HG03064 (cell line): ENCODE measurements around the gene CNTNAP2.

ENCODE experiments used
- ATAC-seq: cut with Tn5 transposase; IDR thresholded peaks from one replicate; pipeline ENCODE4 v1.9.1; 2021; ENCODE audit warnings: low read depth; ENCODE audit not compliant: unreplicated experiment

CNTNAP2 gene

DNA sequence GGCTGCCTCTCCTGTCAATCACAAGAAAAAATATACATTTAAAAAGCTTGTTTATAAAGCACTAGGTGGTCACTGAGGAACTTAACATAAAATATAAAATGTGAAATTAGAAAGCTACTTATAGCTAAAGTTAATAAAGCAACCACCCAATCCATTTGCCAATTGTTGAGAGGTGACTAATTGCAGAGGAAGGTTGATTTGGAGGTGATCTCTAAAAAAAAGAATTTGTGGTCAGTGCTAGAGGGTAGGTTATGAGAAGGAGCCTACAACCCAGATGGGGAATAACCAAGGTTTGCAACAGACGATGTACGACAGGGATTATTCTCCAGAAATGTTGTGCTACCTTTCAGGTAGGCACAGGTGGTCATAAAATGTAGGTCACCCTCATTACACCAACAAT, 2029.7 kb downstream of the CNTNAP2 start:
- ATAC-seq = no peak

DNA sequence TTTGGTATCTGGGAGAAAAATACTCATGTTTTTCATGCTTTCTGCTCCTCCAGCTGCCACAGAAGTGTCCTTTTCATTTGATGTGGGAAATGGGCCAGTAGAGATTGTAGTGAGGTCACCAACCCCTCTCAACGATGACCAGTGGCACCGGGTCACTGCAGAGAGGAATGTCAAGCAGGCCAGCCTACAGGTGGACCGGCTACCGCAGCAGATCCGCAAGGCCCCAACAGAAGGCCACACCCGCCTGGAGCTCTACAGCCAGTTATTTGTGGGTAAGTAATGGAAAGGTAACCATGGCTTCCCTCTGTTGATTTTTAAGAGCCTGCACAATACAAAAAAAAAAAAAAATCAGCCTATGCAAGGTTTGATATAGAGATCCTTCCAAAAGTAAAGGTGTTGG, 2030.8 kb downstream of the CNTNAP2 start:
- no peak for ATAC-seq

DNA sequence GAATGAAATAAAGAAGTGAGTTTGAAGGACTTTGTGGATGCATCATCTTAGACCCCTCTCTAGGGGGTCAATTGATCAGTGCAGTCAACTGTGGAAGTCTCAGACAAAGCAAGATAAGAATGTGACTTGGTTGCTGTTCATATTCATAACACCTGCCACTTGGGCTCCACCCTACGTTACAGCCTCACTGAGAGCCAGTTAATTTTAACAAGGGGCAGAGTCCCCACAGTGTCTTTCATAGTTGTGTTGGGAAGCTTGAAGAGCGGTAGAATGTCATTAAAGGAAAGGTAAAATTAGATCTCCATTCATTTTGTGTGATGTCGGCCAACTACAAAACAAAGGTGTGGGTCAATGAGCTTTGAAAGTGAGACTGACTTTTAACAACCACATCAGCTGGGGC, 2031.9 kb downstream of the CNTNAP2 start:
- ATAC-seq = no peak

DNA sequence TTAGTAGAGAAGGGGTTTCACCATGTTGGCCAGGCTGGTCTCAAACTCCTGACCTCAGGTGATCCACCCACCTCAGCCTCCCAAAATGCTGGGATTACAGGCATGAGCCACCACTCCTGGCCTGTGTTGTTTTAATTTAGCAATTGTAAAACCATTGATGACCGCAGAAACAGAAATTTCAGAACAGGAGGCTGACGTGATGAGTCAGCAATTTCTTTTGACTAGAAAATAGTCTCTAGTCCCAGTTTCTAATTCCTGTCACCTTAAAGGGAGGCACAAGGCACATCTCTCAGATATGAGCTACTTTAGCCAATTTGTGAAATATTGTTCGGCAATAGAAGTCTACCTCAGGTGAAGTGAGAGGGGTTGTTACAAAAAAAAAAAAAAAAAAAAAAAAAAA, 2033.1 kb downstream of the CNTNAP2 start:
- ATAC-seq = no peak

DNA sequence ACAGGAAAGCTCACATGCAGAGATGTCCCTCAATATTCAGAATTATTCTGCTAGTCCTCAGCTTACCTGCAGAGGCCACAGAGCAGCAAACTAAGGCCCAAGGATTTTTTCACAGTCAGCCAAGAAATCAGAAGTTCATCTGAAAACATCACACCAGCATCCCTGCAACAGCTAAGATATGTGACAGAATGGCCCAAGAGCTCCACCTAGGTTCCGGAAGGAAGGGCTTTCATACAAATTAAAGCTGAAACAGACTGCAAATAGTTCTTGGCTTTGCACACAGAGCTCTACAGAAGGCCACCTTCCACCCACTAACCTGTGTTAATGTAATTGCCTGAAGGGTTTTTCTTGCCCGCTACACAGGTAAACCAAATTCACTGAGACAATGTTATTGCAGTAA, 2035.2 kb downstream of the CNTNAP2 start:
- ATAC-seq = no peak

DNA sequence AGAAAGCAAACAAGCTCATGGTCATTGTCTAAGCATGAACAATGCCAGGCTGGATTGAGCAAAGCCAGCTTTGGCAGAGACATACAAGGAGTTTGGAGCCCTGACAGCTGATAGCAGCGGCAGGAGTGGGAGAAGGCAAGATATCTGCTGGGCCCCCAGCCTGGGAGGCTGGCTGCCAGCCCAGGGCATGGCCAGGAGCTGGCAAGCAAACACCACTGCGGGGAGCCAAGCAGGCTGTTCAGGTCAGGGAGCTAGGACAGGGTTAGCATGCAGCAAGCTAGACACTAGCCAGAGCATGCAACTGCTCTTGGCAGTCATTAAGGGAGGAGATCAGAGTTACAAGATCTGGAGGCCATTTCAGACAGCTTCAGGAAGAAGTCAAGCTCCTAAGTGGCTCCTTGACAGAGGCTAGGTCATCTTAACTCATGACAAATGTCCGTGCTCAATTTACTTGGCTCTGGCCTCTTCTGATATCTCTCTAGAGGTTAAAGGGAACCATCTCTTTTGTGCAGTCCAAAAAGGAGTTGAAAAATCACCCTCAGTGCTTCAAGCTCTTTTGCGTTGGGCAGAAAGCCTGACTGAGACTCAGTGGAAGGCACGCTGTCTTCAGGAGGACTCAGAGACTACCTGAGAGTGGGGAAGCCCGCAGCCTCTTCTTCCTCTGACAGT, 2037.1 kb downstream of the CNTNAP2 start:
- ATAC-seq = no peak

DNA sequence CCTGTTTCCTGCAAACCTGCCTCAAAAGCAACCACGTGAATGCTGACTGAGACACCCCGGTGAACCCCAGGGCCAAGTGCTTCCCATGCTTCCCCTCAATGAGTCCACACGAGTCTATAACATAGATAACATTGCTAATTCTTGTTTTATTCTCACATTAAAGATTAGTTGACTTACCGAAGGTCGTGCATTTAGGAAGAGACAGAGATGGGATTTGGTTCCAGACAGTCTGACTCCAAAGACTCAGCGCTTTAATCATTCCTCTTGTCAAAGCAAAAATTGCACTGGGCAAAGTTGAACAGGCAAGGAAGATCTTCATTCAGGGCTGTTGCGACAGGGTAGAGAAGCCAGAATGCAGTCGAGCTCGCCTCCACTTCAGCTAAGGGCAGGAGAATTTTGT, 2038.4 kb downstream of the CNTNAP2 start:
- no peak for ATAC-seq

DNA sequence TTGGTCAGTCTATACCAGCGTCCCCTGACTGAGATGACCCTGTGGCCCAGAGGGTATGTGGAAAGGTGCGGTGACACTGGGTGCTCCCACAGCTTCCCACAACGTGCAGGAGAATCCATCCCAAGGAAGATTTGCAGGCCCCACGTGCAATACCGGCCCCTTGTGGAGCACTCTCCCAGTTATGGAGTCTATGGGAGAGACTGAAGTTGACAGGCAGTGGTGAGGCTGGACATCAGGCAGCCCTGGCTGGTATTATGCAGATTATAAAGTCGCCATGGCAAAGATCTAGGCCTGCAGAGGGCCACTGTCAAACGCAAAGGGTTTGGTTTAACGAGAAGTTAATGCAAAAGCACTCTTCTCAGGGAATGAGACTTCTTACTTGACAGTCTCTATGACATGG, 2039.2 kb downstream of the CNTNAP2 start:
- no peak for ATAC-seq

DNA sequence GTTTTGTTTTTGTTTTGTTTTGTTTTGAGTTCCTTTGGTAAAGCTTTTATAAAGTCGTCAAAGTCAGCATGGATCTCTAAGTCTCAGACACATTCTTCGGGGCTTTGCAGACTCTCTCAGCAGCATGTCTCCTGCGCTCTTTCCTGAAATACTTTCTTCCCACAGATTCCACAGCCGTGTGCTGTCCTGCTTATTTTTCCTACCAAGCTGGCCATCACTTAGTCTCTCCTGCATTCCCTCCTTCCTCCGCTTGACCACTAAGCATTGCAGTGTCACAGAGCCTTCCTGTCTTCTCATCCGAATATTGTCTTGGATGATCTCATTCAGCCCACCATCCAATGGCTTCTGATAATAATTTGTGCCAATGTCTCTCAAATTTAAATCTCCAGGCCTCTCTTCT, 2039.6 kb downstream of the CNTNAP2 start:
- ATAC-seq = no peak

DNA sequence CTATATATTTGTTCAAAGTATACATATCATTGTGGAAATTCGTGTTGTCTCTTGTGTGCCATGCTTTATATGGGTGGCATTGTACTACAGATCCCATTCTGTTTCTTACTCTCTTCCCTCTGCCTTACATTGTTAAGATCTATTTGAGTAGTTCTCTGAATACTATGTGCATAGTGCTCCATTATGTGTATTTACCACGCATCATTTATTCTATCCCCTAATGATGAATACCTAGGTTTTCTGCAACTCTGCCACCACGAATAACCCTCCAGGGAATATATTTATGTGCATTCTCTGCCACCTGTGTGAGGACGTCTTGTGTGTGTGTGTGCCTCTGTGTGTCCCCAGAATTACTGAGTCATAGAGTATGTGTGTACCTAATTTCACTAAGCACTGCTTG, 2042.7 kb downstream of the CNTNAP2 start:
- no peak for ATAC-seq

DNA sequence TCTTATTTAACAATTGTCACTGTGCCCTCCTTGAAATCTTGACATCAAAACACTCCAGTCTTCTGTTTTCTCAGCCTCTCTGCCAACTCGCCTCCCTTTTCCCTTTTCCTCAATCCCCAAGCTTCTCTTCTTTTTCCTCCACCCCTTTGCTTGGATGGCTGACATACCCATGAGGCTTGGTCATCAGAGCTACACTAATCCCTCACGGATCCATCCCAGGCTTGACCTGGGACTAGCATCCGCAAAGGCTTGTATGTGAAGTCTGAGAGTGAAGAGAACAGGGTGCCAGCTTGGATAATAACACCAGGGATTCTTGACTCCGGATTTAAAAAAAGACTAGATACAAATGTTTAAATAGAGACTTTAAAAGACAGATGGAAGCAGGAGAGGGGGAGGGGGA, 2045.2 kb downstream of the CNTNAP2 start:
- no peak for ATAC-seq

DNA sequence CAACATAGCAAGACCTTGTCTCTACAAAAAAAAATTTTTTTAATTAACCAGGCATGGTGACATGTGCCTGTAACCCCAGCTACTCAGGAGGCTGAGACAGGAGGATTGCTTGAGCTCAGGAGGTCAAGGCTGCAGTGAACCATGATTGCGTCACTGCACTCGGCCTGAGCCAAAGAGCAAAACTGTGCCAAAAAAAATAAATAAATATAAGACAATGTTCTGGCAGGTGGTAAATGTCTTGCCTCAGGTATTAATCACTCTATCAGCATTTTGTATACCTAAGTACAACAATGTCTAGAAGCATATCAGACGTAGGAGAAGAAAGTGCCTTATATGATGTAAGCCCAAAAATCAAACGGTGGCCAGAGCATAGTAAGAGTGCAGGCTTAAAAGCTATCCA, 2046.2 kb downstream of the CNTNAP2 start:
- no peak for ATAC-seq

DNA sequence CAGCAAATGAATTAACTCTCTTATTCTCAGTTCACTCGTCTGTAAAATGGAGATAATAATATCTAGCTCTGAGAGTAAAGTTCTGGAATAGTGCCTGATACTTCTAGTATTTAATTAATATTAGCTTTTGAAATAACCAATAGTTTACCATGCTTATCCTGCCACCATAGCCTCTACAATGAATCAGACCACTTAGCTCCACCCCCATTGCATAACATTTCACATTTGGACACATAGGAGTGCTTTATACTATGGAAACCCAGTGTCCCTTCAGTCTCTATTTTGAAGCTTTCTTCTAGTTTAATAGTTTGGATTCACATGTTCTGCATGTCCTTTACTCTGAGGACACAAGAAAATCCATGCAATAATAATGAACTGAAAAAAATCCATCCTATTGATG, 2046.6 kb downstream of the CNTNAP2 start:
- no peak for ATAC-seq

DNA sequence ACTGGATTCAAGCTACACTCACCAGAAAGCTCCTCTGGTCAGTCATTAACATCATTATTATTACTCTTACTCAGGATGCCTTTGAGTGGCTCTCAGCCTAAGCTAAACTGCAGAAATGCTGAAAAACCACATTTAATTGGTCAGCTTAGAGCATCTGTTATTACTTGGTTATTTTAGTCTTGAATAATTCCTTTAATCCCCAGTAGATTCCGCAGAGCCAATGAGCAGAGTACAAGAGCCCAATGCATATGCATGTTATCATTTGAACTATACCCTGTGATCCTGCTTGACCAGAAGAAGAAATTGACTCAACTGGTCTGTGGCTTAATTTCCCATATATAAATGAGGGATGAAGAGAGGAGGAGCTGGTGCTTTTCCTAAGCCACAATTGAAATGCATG, 2056.3 kb downstream of the CNTNAP2 start:
- ATAC-seq = no peak

DNA sequence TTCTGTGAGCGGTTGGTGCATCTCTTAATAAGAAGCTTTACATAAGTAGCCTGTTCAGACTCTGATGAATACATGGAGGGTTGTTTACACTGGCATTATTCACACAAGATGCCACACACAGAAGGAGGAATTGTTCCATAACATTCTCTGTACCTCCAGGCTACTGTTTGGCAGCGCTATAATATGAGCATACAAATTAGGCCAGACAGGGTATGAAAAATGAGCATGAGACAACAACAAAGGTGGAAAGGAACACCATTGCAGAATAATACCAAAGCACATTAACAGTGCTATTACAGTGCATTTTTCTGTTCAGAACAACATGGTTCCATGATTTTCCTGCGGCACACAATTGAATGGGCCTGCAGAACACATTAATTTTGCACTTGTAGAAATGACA, 2056.8 kb downstream of the CNTNAP2 start:
- ATAC-seq = no peak

DNA sequence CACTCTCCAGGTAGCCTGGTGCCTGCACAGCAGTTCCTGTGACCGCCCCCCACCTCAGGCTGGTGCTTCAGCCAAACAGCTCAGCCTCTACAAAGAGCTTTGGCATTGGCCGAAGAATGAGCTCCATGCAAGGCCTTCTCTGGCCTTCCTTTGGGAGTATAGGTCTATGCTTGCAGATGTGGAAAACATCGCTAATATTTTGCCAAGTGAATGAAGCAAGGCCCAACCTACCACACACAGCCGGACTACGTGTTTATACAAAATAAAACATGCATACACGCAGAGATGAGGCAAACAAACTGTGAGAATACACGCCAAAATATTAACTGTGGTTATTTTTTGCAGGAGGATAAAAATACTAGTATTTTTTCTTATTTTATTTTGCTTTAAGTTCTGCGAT, 2057.8 kb downstream of the CNTNAP2 start:
- ATAC-seq = no peak

DNA sequence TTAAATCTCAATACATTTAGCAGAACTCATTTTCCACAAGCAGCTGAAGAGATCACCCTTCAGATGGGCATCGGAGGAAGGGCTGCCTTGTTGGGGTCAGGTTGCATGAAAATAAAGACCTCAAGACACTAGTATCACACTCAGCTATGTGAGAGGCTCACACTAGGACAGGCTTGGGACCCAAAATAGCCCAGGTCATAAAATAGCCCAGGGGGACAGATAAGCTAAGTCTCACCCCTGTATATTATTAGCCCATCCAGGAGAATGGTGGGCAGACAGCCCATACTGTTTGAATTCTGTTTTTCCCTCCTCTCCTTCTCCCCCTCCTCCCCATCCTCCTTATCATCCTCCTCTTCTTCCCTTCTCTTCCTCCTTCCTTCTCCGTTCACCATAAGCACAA, 2058.9 kb downstream of the CNTNAP2 start:
- ATAC-seq = no peak

DNA sequence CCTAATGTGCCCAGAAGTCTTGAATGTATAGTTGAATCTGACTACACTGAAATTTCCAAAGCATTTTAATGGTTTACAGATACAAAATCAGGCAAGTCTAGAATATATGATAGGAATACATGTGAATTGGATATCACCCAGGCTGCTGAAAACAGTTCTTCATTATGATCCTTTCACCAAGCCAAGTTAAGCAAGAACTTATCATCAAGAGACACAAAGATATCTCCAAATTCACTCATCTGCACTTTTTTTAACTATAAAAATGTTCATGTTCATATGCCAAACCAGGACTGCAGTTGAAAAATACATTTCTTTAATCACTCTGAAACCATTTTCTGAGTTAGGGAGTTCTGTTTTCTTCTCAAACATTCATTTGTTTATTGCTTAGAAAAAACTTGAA, 2061.4 kb downstream of the CNTNAP2 start:
- no peak for ATAC-seq

DNA sequence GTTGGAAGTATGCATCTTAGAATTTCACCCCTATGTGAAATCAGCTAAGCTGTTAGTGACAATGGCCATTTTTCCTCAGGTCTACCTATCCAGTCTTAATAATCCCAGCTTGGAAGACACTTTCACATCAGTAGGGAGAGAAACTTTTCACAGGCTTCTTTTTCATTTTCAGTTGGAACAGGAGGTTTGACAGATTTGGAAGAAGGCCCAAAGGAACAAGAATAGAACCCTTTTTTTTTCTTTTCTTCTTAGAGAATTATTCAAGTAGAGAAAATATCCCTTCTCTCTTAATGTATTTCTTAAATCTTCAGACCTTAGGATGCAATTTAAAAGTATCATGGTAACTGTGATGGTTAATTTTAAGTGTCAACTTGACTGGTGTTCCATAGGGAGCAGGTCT, 2063.5 kb downstream of the CNTNAP2 start:
- no peak for ATAC-seq

DNA sequence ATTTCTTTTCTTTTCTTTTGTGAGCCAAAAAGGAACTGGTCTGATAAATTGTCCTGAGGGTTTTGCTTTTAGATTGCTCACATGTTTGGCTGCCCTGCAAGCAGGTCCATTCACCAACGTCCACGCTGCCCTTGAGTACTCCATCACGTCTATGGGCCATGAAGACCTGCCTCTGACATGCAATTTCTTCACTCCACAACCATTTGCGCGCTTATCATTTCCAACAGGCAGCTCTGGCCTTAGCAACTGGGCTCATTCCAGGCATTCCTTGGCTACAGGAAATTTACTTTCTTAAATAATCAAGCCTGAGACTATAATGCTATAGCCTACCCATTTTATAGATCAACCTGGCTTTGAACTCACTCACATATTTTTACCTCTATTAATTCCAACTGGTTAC, 2065.7 kb downstream of the CNTNAP2 start:
- no peak for ATAC-seq

DNA sequence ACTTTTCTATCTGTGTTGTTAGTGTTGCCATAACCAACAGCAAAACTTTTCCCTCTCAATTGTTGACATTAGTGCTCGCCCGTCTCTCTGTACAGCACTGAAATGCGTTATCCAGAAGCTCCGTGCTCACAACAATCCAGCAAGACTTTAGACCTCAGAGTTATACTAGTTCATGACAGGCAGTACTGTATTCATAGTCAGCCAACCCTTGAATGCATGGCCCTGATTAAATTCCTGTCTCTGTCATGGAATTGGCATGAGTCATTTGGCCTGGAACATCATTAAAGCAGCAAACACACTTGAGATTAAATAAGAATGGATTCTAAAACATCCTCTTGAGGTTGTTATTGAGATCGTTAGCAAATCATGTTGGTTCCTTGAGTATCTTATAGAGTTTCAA, 2068.4 kb downstream of the CNTNAP2 start:
- no peak for ATAC-seq

DNA sequence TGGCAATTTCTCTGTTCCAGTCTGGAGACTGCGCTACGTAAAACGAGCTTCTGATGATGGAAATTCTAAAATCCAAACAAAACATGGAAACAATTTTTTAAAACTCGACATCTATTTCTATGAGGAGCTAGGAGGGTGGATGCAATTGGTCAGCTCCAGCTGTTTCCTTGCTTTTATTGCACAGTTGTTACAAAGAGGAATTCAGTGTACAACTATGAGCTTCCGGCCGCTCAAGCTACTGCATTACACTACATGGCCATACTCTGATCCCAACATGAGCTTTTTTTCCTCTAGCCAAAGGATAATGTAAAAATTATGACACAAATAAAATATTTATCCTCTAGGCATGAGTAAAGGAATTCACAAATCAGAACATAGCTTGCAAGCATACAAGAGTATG, 2070.9 kb downstream of the CNTNAP2 start:
- no peak for ATAC-seq

DNA sequence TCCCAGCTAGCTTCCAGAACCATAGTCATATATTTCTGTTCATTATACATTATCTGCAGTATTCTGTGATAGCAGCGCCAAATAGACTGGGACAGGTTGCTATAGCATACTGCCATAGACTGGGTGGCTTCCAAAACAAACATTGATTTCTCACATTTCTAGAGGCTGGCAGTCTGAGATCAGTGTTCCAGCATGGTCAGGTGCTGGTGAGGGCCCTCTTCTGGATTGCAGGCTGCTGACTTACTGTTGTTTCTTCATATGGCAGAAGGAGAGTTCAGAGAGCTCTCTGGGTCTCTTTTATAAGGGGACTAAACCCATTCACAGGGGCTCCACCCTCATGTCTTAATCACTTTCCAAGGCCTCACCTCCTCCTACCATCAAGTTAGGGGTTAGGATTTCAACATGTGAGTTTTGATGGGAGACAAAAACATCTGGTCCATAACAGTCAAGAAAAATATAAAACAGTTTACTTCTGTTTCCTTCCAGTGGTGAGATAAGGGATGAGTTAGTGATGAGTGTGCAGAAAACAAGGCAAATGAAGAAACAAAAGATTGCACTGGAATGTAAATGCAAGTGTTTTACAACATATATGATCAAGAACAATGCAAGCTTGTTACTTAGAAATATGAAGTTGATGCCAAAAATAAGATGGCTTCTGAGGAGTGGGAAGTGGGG, 2074.9 kb downstream of the CNTNAP2 start:
- ATAC-seq = no peak
